Activated T-helper 9 cell treated with anti-CD3 and anti-CD28 coated beads, Interleukin-2, amount 50 U/mL, for 16 hours (primary cell): ENCODE results near the gene LAMA2.

ENCODE experiments used
- DNase-seq: peaks from one replicate; pipeline ENCODE4 v3.0.0-alpha.2; 2020; ENCODE audit warnings: low read depth

The LAMA2 gene

DNA sequence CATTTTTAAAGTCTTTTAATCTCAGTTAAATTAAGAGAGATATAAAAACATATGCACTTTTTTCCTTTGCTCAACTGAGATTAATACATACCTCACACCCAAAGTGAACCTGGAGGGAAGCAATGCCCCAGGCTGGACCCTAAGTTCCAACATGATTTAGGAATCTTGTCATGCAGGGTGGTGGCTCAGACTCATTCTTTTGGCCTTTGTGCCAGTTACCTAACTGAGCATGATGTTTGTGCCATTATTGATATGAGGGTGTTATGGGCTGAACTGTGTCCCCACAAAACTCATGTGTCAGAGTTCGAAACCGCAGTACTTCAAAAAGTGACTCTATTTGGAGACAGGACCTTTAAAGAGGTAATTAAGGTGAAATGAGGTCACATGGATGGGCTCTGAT, 639.0 kb downstream of the LAMA2 start:
- no peak for DNase-seq

- no peak for DNase-seq
Observed at GRCh38 chr6:129523816-129524215, 640.9 kb downstream of the LAMA2 start.

DNA sequence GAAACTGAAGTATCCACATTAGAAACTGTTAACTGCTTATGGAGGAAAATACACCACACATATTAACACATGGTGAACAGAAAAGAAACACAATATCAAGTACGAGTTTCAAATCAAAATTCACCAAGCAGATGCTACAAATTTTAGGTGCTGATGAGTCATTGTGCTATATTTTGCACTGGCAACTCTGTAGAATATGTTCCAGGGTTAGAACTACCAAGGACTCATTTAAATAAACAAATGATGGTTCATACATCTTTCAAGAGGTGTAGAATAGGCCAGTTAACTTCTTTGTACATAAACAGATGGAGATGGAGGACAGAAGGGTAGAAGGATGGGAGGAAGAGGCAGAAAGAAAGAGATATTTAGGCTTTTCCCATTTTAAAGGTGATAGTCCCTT, 642.1 kb downstream of the LAMA2 start:
- DNase-seq, result no peak

DNA sequence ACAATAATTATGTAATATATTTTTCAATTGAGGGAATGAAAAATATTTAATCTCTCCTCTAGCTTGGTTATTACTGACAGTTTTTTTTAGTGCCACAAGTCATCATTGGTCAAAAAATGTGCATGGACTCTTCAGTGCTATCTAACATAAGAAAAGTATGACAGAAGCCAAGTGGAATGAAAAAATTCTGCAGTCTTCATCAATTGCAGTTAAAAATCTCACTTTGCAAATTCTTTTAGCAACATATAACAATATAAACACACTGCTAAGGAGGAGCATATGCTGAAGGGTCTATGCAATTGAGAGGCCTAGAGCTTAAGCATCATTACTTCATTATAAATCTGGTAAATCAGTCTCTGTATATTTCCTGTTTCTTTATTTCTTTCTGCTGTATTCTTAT, 652.0 kb downstream of the LAMA2 start:
- no peak for DNase-seq

- DNase-seq, result no peak
Observed at GRCh38 chr6:129536271-129536670, 653.3 kb downstream of the LAMA2 start.

DNA sequence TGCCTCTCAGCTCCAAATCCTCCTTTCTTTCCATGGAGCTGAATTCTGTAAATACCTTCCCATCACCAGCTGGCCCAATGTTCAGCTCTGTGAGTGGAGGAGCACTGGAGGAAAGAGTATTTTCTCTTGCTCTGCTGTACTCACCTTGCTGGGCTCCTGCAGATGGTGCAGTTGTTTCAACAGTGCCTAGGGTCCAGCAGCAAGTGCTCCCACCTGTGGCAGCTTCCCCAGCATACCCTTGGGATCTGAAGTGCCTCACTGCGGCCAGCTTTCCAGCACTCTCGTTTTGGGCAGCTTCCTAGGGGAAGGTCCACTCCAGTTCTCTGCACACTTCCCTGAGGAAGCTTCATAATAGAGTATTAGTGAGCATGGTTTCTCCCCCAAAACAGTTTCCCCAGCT, 656.1 kb downstream of the LAMA2 start:
- no peak for DNase-seq

DNA sequence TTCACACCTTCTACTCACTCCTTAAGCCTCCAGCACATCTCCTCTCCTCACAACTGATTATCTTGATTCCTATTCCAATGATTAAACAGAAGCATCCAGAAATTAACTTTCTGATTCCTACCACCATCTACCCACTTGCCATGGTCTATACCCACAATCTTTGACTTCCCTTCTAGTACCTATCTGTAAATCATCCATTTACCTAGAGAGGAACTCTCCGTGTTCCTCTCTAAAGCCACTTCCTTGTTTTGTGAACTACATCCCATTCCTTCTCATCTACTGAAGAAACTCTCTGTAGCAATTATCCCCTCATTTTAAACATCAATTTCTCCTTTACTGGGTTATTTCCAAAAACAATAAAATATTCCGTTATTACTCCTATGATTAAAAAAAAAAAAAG, 659.8 kb downstream of the LAMA2 start:
- no peak for DNase-seq

GRCh38 chr6:129543981-129544380, 661.0 kb downstream of the LAMA2 start:
- DNase-seq, result no peak

GRCh38 chr6:129544892-129545612, 662.1 kb downstream of the LAMA2 start:
- no peak for DNase-seq

GRCh38 chr6:129546702-129547101, 663.8 kb downstream of the LAMA2 start:
- DNase-seq, result no peak

GRCh38 chr6:129551486-129551885, 668.5 kb downstream of the LAMA2 start:
- no peak for DNase-seq

DNA sequence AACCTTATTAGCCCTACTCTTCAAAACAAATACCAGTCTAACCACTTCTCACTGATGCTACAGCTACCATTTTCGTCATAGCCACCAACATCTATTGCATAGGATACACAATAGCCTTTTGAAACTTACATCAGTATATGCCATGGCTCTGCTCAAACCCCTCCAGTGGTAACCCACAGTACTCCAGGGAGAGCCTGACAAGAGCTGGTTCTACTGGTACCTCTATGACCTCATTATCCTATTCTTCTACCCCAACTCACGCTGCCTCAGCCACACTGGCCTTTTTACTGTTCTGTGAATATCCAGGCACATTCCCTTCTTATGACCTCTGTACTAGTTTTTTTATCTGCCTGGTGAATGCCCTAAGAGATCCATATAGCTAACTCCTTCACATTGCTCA, 669.5 kb downstream of the LAMA2 start:
- DNase-seq, result no peak

- DNase-seq, result no peak
Observed at GRCh38 chr6:129555206-129555832, 672.4 kb downstream of the LAMA2 start.

DNA sequence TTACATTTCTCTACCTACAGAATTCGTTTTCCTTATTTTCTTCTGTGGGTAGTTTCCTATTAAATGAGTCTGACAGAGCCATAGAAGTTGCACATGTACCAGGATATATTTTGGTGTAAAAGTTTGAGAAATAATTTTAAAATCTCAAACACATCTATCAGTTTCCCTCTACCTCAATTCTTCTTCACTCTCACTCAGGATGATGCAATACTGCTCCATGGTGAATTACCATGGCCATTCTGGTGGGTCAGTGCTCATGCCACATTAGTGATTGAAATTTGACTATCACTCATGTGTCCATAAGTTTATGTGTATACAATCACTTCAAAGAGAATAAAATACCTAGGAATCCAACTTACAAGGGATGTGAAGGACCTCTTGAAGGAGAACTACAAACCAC, 675.3 kb downstream of the LAMA2 start:
- no peak for DNase-seq

- DNase-seq, result no peak
Observed at GRCh38 chr6:129565366-129565765, 682.4 kb downstream of the LAMA2 start.

- DNase-seq, result no peak
Observed at GRCh38 chr6:129565811-129566210, 682.9 kb downstream of the LAMA2 start.
